Suprapubic skin (tissue), 4 donors: ENCODE measurements around the gene DCPS. TPM values are rescaled to one million over a fixed set of nuclear protein-coding genes. Genes with fewer than 3 reads are reported as not detected.

Experiments
- DNase-seq, 2 donors: peaks; one replicate each; pipeline ENCODE4 v3.0.0-alpha.2; 2019; ENCODE audit warnings: low spot score in 2 of 2
- H3K27ac ChIP-seq: fragments of 200-600 bp; sonication (generic); one replicate; pipeline ENCODE4 v1.5.1; 2019
- H3K27me3 ChIP-seq: fragments of 200-600 bp; sonication (generic); one replicate; pipeline ENCODE4 v1.5.1; 2019
- H3K36me3 ChIP-seq: fragments of 200-600 bp; sonication (generic); one replicate; pipeline ENCODE4 v1.5.1; 2019
- H3K4me1 ChIP-seq: fragments of 200-600 bp; sonication (generic); one replicate; pipeline ENCODE4 v1.5.1; 2019
- H3K4me3 ChIP-seq: fragments of 200-600 bp; sonication (generic); one replicate; pipeline ENCODE4 v1.5.1; 2019; ENCODE audit warnings: mild to moderate bottlenecking
- H3K9me3 ChIP-seq: fragments of 200-600 bp; sonication (generic); one replicate; pipeline ENCODE4 v1.5.1; 2019
- EP300 ChIP-seq: sonication (generic); formaldehyde crosslinking; IDR thresholded peaks from one replicate; pipeline ENCODE4 v1.6.1; 2017; ENCODE audit warnings: antibody characterized with exemption
- POLR2A ChIP-seq, 2 donors: fragments of 450-650 bp; IDR thresholded peaks; one replicate each; pipeline ENCODE4 v1.6.1; 2017; ENCODE audit warnings: antibody characterized with exemption in 2 of 2, mild to moderate bottlenecking in 2 of 2, moderate library complexity in 2 of 2
- POLR2AphosphoS5 ChIP-seq, 3 donors: sonication (generic); formaldehyde crosslinking; IDR thresholded peaks; one replicate each; pipeline ENCODE4 v1.6.1; 2017; ENCODE audit warnings: antibody characterized with exemption in 3 of 3
- WGBS: methylation state at CpG from one replicate; pipeline ENCODE4 v1.1.5; 2018; 5-methylcytosine and 5-hydroxymethylcytosine counted together
- total RNA-seq, 4 donors: library from RNA; depleted of rRNA; stranded (reverse); fragments of >200 nt; gene quantifications; one replicate each; pipeline ENCODE4 v1.1.0, GENCODE V29; 2016
- TF ChIP-seq, protein P1 (sequence below), 2 donors: fragments of 200-600 bp in 1 of 2; fragments of 450-650 bp in 1 of 2; sonication (generic) in 1 of 2; IDR thresholded peaks; one replicate each; pipeline ENCODE4 v1.5.1; 2016 to 2019; ENCODE audit warnings: antibody characterized with exemption in 2 of 2, mild to moderate bottlenecking in 1 of 2, moderate library complexity in 1 of 2

Gene DCPS
- total RNA-seq, 4 donors from 2014 or later: 15.4 to 19.1 (median 17.8) TPM

DNA sequence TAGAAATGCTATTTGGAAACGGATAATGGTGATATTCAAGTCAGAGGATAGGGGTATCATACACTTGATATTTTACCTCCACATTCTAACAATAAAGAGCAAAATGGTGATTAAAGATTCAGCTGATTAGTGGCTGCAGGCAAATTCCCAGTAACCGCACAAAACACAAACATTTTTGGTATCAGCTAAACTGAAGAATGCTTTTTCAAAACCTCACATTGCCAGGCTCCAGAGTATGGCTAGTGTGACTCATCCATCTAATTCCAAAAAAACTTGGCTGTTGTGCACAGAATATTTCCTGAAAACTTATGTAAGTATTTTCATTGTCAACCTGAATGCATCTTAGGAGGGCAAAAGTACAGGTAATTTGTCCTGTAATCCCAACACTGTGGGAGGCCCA is 46.1 kb upstream of the DCPS start:
- Histone ChIP-seq H3K27me3 (no peaks in the 10 kb centered on the region), H3K4me3 (no peak overlapping the region), H3K36me3 (peaks cover 32% of the 10 kb centered on the region), H3K9me3 (no peaks in the 10 kb centered on the region), H3K4me1 (no peaks in the 10 kb centered on the region), H3K27ac (no peak overlapping the region)
- TF ChIP-seq EP300 (no peak), POLR2AphosphoS5 (IDR thresholded peaks at IDR 0.05) (no peak), POLR2A (IDR thresholded peaks at IDR 0.05) (no peak)
- TF ChIP-seq, protein P1, sequence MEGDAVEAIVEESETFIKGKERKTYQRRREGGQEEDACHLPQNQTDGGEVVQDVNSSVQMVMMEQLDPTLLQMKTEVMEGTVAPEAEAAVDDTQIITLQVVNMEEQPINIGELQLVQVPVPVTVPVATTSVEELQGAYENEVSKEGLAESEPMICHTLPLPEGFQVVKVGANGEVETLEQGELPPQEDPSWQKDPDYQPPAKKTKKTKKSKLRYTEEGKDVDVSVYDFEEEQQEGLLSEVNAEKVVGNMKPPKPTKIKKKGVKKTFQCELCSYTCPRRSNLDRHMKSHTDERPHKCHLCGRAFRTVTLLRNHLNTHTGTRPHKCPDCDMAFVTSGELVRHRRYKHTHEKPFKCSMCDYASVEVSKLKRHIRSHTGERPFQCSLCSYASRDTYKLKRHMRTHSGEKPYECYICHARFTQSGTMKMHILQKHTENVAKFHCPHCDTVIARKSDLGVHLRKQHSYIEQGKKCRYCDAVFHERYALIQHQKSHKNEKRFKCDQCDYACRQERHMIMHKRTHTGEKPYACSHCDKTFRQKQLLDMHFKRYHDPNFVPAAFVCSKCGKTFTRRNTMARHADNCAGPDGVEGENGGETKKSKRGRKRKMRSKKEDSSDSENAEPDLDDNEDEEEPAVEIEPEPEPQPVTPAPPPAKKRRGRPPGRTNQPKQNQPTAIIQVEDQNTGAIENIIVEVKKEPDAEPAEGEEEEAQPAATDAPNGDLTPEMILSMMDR (IDR thresholded peaks at IDR 0.05): no peak
- DNase-seq: no peak
- 87% methylated on average over 2 of the region's 2 CpGs for WGBS

DNA sequence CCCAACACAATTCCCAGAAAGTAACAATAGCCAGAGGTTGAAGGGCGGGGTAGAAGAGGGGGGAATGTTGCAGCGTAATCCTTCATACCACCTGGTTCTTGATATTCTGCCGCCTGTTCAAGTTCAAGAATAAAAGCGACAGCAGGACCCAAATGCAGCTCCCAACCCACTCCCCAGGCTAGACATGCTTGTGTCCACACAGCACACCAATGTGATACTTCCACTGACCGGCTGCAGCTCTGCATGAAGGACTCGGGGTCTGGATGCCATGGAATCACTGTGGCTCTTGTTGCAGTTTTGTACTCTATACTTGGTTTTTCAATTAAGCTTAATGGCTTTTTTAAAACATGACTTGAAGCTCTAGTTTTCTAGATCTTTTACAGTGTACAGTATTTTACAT is 41.6 kb upstream of the DCPS start:
- no peak for DNase-seq
- 93% methylated on average over 6 of the region's 6 CpGs for WGBS
- Histone ChIP-seq H3K36me3 (peaks cover 57% of the 10 kb centered on the region), H3K9me3 (no peaks in the 10 kb centered on the region), H3K4me1 (peaks cover 3% of the 10 kb centered on the region), H3K27ac (no peak overlapping the region), H3K27me3 (no peaks in the 10 kb centered on the region), H3K4me3 (no peak overlapping the region)
- TF ChIP-seq POLR2A (IDR thresholded peaks at IDR 0.05): no peak
- no peak for TF ChIP-seq EP300
- TF ChIP-seq, protein P1 (IDR thresholded peaks at IDR 0.05): no peak
- TF ChIP-seq POLR2AphosphoS5 (IDR thresholded peaks at IDR 0.05): no peak

DNA sequence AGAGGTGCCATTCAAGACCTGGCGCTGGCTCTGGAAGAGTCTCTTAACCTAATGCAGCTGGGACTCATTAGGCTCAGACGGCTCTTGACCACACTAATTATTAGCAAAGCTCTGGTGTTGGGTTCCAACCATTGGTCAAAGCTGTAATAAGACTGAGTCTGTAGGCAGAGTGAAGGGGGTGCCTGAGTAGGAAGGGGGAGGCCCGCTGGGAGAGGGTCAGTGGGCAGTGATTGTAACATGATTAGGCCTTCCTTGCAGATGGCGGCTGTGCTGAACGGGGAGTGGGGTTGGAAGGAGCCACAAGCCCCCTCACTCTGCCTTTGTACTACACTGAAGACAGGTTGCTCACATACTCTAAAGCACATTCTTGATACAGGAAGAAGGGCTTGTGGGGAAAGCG is 40.4 kb upstream of the DCPS start:
- peaks cover 13% of the 10 kb centered on the region for H3K4me1 ChIP-seq
- H3K27me3 ChIP-seq: no peaks in the 10 kb centered on the region
- TF ChIP-seq POLR2A (IDR thresholded peaks at IDR 0.05) (no peak), EP300 (no peak)
- TF ChIP-seq, protein P1 (IDR thresholded peaks at IDR 0.05): no peak
- no peak overlapping the region for H3K27ac ChIP-seq
- WGBS: 83% methylated on average over 6 of the region's 6 CpGs
- DNase-seq: no peak
- no peaks in the 10 kb centered on the region for H3K9me3 ChIP-seq
- no peak overlapping the region for H3K4me3 ChIP-seq
- H3K36me3 ChIP-seq: peaks cover 57% of the 10 kb centered on the region

DNA sequence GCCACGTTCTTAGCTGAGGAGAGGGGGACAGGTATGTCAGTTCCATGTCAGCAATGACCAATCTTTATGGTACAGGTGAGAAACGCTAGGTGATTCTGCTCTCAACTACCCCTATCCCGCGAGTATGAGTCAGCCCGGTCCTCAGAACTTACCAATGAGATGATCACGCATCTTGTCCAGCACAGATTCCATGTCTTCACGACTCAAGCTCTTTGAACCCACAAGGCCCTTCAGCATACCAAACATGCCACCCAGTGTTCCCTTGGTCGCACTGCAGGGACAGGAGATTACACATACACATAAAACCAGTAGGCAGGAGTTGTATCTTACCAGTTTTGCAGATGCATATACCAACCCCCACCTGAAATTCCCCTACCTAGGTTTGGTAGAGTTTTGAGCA is 38.0 kb upstream of the DCPS start:
- no peak overlapping the region for H3K4me3 ChIP-seq
- WGBS: 73% methylated on average over 8 of the region's 8 CpGs
- H3K9me3 ChIP-seq: no peaks in the 10 kb centered on the region
- H3K4me1 ChIP-seq: peaks cover 22% of the 10 kb centered on the region
- no peaks in the 10 kb centered on the region for H3K27me3 ChIP-seq
- H3K27ac ChIP-seq: no peak overlapping the region
- TF ChIP-seq POLR2AphosphoS5 (IDR thresholded peaks at IDR 0.05) (no peak), POLR2A (IDR thresholded peaks at IDR 0.05) (no peak), EP300 (no peak)
- TF ChIP-seq, protein P1 (IDR thresholded peaks at IDR 0.05): no peak
- H3K36me3 ChIP-seq: peaks cover 57% of the 10 kb centered on the region
- no peak for DNase-seq

DNA sequence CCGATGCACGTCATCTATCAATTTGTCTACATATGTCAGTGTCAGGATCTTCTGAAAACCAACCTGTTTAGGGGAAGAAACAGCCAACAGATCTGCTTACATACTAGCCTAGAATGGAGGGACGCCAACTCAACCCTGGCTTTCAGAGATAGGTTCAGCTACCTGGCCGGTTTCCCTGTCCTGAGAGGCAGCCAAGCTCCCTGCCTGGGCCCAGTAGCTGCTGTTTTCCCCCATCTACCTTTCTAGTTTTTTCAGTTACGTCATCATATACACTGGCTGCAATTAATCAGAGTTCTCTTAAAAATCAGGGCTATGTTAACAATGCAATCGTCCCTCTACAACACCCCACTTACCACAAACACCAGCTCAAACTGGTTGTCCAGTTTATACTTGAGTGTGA is 36.2 kb upstream of the DCPS start:
- TF ChIP-seq EP300: no peak
- no peak for TF ChIP-seq POLR2A (IDR thresholded peaks at IDR 0.05)
- TF ChIP-seq, protein P1 (IDR thresholded peaks at IDR 0.05): no peak
- TF ChIP-seq POLR2AphosphoS5 (IDR thresholded peaks at IDR 0.05): no peak
- peak overlapping the region; percentile 90 for H3K27ac ChIP-seq
- 52% methylated on average over 6 of the region's 6 CpGs for WGBS
- peak overlapping the region; percentile 69 for H3K4me3 ChIP-seq
- no peaks in the 10 kb centered on the region for H3K9me3 ChIP-seq
- no peak for DNase-seq
- no peaks in the 10 kb centered on the region for H3K27me3 ChIP-seq
- H3K36me3 ChIP-seq: peaks cover 44% of the 10 kb centered on the region
- peaks cover 22% of the 10 kb centered on the region for H3K4me1 ChIP-seq
